K562 (cell line): Measurements from ENCODE around the gene PLEKHA6. TPM values are rescaled to one million over a fixed set of nuclear protein-coding genes. Genes with fewer than 3 reads are reported as not detected.

Source experiments
- CREB1 ChIP-seq, 2 experiments: sonication (generic) in 1 of 2; formaldehyde crosslinking in 1 of 2; IDR thresholded peaks; 2 replicates each; pipeline versions ENCODE4 v1.6.1 to v1.8.0; 2012 to 2022; ENCODE audit warnings: inconsistent platforms in 1 of 2, mild to moderate bottlenecking in 1 of 2, missing genetic modification reagents in 1 of 2, moderate library complexity in 1 of 2
- HDAC8 ChIP-seq: fragments of 450-650 bp; IDR thresholded peaks from 2 replicates; pipeline ENCODE4 v1.6.1; 2016; ENCODE audit warnings: mild to moderate bottlenecking, missing genetic modification characterization, moderate library complexity, missing compliant biosample characterization
- ILK ChIP-seq: fragments of 450-650 bp; IDR thresholded peaks from 2 replicates; pipeline ENCODE4 v1.6.1; 2016; ENCODE audit warnings: missing genetic modification characterization, low read depth, mild to moderate bottlenecking, missing compliant biosample characterization, moderate library complexity, borderline replicate concordance
- NRF1 ChIP-seq, 2 experiments: fragments of 450-650 bp; IDR thresholded peaks in 1 of 2; conservative IDR thresholded peaks in 1 of 2; 2 replicates each; pipeline ENCODE4 v1.6.1; 2014; ENCODE audit warnings: mild to moderate bottlenecking in 2 of 2
- PHF21A ChIP-seq: fragments of 450-650 bp; IDR thresholded peaks from 2 replicates; pipeline ENCODE4 v1.6.1; 2017; ENCODE audit warnings: low read depth, borderline replicate concordance
- POLR2B ChIP-seq: fragments of 450-650 bp; IDR thresholded peaks from 2 replicates; pipeline ENCODE4 v1.6.1; 2018; ENCODE audit warnings: low read depth; ENCODE audit not compliant: partially characterized antibody
- POU5F1 ChIP-seq: fragments of 150-350 bp; IDR thresholded peaks from 2 replicates; pipeline ENCODE4 v1.6.1; 2014; ENCODE audit warnings: borderline replicate concordance, low read length, low read depth, mild to moderate bottlenecking; ENCODE audit not compliant: partially characterized antibody
- SMAD1 ChIP-seq: fragments of 150-350 bp; IDR thresholded peaks from 2 replicates; pipeline ENCODE4 v1.6.1; 2014; ENCODE audit warnings: low read length, low read depth; ENCODE audit not compliant: partially characterized antibody
- ZBTB40 ChIP-seq, 2 experiments: fragments of 450-650 bp in 1 of 2; sonication (generic) in 1 of 2; formaldehyde crosslinking in 1 of 2; IDR thresholded peaks; 2 replicates each; pipeline versions ENCODE4 v1.7.1 to v1.9.0; 2016 to 2022; ENCODE audit warnings: inconsistent platforms in 1 of 2, mild to moderate bottlenecking in 1 of 2, missing genetic modification reagents in 1 of 2
- ZNF609 ChIP-seq: sonication (generic); formaldehyde crosslinking; IDR thresholded peaks from 2 replicates; pipeline ENCODE4 v1.8.1; 2023; ENCODE audit warnings: missing genetic modification reagents, mild to moderate bottlenecking, borderline replicate concordance
- polyA plus RNA-seq, 8 experiments: library from polyadenylated mRNA; depleted of rRNA in 4 of 8; stranded (reverse) in 5 of 8; unstranded in 3 of 8; fragments of >200 nt; fragmentation: Nextera tagmentation in 2 of 8; fragmentation: Illumina TruSeq in 1 of 8; extraction: Ambion mirVana in 2 of 8; extraction: Trizol in 1 of 8; gene quantifications; 2 replicates each; pipeline versions ENCODE4 v1.2.1 to v1.2.3, GENCODE V29; 2011 to 2014; ENCODE audit warnings: inconsistent platforms in 1 of 8, missing spikeins in 1 of 8
- total RNA-seq, 7 experiments: library from RNA; depleted of rRNA in 6 of 7; stranded (reverse); fragments of >200 nt in 6 of 7; fragmentation: Illumina TruSeq in 2 of 7; extraction: Trizol in 2 of 7; gene quantifications; 2 replicates each; pipeline versions ENCODE4 v1.2.1 to v1.2.3, GENCODE V29; 2011 to 2021; ENCODE audit warnings: low replicate concordance in 1 of 7

The PLEKHA6 gene
- total and polyA plus RNA-seq, 9 of the 15 experiments (the other 6 are each of a cell fraction or from before 2014, with no cell fraction given) = under 0.01 to 0.33 (median 0.01) TPM; not detected in 4

DNA sequence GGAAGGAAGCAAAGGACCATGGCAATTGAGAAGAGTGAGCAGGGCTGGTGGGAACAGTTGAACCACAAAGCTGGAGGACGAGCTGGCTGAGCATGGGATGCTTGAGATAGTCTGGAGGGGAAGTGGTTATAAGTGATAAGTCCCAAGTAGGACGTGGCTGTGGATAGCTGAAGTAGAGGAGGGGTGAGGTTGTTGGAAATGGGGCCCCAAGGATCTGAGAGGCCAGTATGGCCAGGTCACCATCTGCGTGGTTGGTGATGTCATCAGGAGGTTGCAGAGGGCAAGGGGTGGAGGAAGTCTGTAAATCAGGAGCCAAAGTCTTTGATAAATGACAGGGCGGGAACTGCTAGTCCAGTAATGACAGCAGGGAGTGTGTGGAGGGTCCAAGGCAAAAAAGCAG lies 182.6 kb downstream of the PLEKHA6 start (continued):
- TF ChIP-seq ZNF609 = peak; percentile 75; the same call in 1 of the 2 replicates
- no peak for TF ChIP-seq PHF21A
- peak; percentile 79 for TF ChIP-seq CREB1 (IDR thresholded peaks at IDR 0.05)
- peak; percentile 74 for TF ChIP-seq CREB1 (CRISPR knock-in tag; IDR thresholded peaks at IDR 0.05)
- no peak for TF ChIP-seq ZBTB40 (IDR thresholded peaks at IDR 0.05)
- no peak for TF ChIP-seq ZBTB40 (CRISPR knock-in tag; IDR thresholded peaks at IDR 0.05)
- TF ChIP-seq POLR2B = no peak
- TF ChIP-seq HDAC8 (tag) = no peak
- peak; percentile 22 to 31; a peak in 2 of 4 replicates for TF ChIP-seq NRF1 (conservative IDR thresholded peaks at IDR 0.05 in 1 of 2, IDR thresholded peaks at IDR 0.05 in 1 of 2)
- TF ChIP-seq ILK (tag) = no peak
- no peak for TF ChIP-seq POU5F1
- no peak for TF ChIP-seq SMAD1
